Stimulated activated CD4-positive, alpha-beta T cell treated with anti-CD3 and anti-CD28 coated beads, Interleukin-2, amount 100 ng/mL, for 24 hours (primary cell): ENCODE results near the gene SOX13.

Experiments used
- DNase-seq, 2 donors: peaks; one replicate each; pipeline ENCODE4 v3.0.0-alpha.2; 2020

The SOX13 gene

DNA sequence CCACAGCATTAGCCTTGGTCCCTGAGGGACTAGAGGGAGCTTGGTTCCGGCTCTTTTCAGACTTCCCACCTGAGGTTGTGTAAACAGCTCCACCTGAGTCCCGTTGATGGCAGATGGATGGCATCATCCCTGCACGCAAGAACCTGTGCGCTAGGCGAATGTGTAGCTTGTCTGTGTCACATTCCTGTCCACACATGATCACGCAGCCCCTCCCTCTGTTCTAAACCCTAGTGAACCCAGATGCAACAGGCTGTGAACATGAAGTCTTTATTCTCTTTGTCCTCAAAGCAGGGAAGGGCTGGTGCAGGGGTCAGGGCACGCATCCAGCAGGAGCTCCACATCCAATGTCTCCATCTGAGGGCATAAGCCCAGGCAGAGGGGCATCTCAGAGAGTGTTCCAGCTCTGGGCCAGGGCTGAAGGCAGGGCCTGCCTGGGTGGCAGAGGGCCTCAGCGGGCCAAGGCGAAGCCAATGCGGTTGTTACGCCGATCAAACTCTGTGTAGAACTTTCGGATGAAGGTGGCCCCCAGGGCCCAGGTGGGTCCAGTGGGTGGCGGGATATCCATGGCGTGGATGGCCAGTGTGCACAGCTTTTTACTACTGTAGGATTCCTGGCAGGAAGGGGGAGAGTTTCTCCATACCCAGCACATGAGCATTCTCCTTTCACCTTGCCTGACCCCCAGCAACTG, 81.8 kb downstream of the SOX13 start:
- DNase-seq, result no peak

DNA sequence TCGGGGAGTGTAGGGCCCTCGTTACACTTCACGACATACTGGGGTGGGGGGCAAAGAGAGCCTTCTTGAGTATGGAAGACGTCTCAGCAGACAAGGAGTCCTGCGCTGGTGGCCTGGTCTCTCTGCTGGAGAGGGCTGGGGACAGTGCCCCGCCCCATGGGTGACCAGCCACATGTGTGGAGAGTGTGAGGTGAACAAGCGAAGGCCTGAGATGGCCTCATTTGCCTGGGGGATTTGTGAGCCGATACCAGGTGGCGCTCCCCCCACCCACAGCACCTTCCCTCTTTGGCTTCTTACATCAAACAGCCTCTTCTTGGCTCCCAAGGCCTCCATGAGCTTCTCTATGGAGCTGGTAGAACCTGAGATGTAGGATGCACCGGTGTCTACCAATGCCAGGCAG, 83.0 kb downstream of the SOX13 start:
- DNase-seq, result no peak

GRCh38 chr1:204157962-204158361, 85.0 kb downstream of the SOX13 start:
- no peak for DNase-seq

- DNase-seq, result no peak
Measured at GRCh38 chr1:204161609-204162493, 88.9 kb downstream of the SOX13 start.

- DNase-seq, result peak; percentile 85
Measured at GRCh38 chr1:204162494-204163074, 89.7 kb downstream of the SOX13 start.

GRCh38 chr1:204166219-204166618, 93.3 kb downstream of the SOX13 start, which contains the start of gene REN:
TSS of gene REN (minus strand) at chr1:204166337. CDS start at chr1:204166293, 44 bp downstream.
- no peak for DNase-seq

DNA sequence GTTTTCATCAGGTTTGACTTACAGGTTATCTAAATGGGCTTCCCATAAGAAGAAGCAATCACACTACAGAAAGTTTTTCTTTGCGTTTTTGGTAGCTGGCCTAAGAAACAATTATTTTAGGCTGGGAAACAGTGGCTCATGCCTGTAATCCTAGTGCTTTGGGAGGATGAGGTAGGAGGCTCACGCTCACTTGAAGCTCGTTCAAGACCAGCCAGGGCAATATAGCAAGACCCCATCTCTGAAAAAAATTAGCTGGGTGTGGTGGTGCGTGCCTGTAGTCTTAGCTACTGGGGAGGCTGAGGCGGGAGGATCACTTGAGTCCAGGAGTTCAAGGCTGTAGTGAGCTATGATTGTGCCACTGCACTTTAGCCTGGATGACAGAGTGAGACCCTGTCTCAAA, 94.8 kb downstream of the SOX13 start:
- no peak for DNase-seq

DNA sequence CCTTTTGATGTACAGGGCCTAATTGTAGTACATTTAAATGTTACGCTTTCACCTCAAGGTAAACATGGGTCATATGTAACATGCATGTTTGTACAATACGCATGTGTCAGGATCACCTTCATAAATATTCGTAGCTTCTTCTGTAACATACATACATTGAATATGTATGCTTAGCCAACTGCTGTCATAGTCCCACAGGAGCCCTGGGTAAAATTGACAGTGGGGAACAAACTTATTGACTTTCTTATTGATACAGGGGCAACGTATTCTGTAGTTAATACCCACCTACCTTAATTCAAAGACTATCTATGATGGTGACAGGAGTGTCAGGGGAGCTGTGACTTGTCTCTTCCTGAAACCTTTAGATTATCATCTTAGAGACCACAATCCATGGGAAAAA, 96.9 kb downstream of the SOX13 start:
- no peak for DNase-seq

DNA sequence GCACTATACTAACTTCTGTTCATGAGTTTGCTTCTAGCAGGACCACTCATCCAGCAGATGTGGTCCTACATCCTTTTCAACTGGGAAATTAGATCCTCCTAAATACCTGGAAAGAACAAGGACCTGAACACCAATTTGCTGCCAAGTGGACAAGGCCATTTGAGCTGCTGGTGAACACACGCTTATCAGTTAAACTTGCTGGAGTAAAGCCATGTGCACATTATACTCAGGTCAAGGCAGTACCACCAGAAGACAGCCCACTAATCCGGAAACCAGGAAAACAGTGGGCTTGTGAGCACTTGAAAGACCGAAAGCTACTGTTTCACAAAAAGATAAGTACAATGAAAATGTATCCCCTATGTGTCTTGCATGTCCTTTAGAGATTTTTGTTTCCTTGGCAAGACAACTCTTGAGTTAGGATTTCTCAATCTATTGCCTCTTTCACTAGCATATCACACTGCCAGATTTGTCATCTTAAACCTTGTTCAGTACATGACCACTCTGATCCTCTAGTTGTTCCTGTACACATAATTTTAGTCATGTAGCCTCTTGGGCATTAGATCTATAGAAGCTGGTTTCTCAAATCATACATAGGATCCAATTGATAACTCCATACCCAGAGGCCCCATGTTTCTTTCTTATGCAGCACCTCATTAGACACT, 97.7 kb downstream of the SOX13 start:
- no peak for DNase-seq

DNA sequence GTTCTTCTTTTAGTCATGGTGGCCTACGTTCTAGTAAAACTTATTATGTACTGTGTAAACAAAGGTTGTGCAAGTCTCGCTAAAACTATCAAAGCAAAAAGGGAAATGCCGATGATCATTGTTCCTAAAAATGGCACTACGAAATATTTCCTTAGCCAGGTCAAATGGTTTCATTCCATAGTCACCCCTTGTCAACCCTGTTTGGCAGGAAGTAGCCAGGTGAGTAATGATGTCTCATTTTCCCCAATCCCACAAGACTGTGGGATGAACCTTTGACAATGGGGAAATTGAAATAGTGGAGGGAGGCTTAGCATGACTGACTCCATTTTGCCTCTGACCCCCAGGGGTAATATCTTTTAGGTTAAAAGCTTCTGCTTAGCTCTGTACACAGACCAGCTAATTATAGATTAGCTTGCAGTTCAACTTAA, 98.8 kb downstream of the SOX13 start:
- no peak for DNase-seq

- no peak for DNase-seq
Measured at GRCh38 chr1:204172404-204173029, 99.6 kb downstream of the SOX13 start.

GRCh38 chr1:204174958-204175357, 102.0 kb downstream of the SOX13 start:
- no peak for DNase-seq

GRCh38 chr1:204176049-204176448, 103.1 kb downstream of the SOX13 start:
- DNase-seq, result no peak

DNA sequence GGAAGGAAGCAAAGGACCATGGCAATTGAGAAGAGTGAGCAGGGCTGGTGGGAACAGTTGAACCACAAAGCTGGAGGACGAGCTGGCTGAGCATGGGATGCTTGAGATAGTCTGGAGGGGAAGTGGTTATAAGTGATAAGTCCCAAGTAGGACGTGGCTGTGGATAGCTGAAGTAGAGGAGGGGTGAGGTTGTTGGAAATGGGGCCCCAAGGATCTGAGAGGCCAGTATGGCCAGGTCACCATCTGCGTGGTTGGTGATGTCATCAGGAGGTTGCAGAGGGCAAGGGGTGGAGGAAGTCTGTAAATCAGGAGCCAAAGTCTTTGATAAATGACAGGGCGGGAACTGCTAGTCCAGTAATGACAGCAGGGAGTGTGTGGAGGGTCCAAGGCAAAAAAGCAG, 104.2 kb downstream of the SOX13 start:
- no peak for DNase-seq
